OCI-LY1 (cell line): ENCODE measurements around the gene MED27.

Source experiments
- EZH2 ChIP-seq: fragments of 200-600 bp; sonication (generic), shearing (Covaris generic); IDR thresholded peaks from 2 replicates; pipeline ENCODE4 v1.8.0; 2017; ENCODE audit warnings: borderline replicate concordance, mixed run types, mild to moderate bottlenecking, antibody characterized with exemption, low read length, moderate library complexity, mixed read lengths
- TF ChIP-seq, protein P1 (sequence below): fragments of 200-600 bp; sonication (generic), shearing (Covaris generic); IDR thresholded peaks from 2 replicates; pipeline ENCODE4 v1.5.1; 2017; ENCODE audit warnings: mild to moderate bottlenecking, antibody characterized with exemption, low read length, moderate library complexity, mixed read lengths

DNA sequence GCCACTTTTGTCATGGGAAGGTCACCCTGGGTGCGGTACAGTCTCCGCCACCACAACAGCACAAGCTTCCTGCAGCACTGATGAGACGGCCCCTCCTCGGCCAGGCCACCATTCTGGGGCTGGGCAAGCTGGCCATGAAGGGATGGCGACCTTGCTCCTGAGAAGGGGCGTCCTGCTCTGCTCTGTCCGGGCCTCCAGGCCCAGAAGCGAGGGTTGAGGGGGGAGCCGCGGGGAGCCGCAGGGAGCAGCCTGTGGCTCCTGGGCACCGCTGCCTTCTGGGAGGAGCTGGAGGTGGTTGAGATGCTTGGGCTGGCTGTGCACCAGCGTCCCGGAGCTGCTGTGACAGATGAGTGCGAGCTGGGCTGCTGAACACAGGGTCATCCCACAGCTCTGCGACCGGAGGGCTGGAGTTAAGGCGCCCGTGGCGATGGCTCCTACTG, 255.5 kb downstream of the MED27 start:
- TF ChIP-seq, protein P1, sequence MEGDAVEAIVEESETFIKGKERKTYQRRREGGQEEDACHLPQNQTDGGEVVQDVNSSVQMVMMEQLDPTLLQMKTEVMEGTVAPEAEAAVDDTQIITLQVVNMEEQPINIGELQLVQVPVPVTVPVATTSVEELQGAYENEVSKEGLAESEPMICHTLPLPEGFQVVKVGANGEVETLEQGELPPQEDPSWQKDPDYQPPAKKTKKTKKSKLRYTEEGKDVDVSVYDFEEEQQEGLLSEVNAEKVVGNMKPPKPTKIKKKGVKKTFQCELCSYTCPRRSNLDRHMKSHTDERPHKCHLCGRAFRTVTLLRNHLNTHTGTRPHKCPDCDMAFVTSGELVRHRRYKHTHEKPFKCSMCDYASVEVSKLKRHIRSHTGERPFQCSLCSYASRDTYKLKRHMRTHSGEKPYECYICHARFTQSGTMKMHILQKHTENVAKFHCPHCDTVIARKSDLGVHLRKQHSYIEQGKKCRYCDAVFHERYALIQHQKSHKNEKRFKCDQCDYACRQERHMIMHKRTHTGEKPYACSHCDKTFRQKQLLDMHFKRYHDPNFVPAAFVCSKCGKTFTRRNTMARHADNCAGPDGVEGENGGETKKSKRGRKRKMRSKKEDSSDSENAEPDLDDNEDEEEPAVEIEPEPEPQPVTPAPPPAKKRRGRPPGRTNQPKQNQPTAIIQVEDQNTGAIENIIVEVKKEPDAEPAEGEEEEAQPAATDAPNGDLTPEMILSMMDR: no peak
- TF ChIP-seq EZH2: no peak
